ENCODE results near the gene ADGRL3. TPM values are rescaled to one million over a fixed set of nuclear protein-coding genes. Genes with fewer than 3 reads are reported as not detected.

The ADGRL3 gene
- total and polyA plus RNA-seq, 4 donors, result 0.07 to 1.7 (median 0.82) TPM

GRCh38 chr4:61500883-61501282 lies 300.8 kb downstream of the ADGRL3 start:
- Histone ChIP-seq H3K27ac (ENCODE audit: low read depth in 1 of 2, low read length in 2 of 2) (no peak overlapping the region), H3K9ac (ENCODE audit: low read depth in 1 of 2, low read length in 2 of 2) (no peak overlapping the region), H3K4me1 (ENCODE audit: control insufficient read depth in 4 of 4, insufficient read depth in 4 of 4, low read length in 3 of 4) (no peaks in the 10 kb centered on the region), H3K9me3 (ENCODE audit: control insufficient read depth in 4 of 4, low read length in 3 of 4) (no peaks in the 10 kb centered on the region), H3K27me3 (ENCODE audit: control insufficient read depth in 4 of 4, insufficient read depth in 4 of 4, low read length in 3 of 4) (no peaks in the 10 kb centered on the region), H3K36me3 (ENCODE audit: control insufficient read depth in 4 of 4, insufficient read depth in 3 of 4, low read depth in 1 of 4, low read length in 3 of 4) (no peaks in the 10 kb centered on the region), H3K4me3 (ENCODE audit: low read depth in 1 of 3, low read length in 3 of 3) (no peak overlapping the region)
- TF ChIP-seq GABPA (IDR thresholded peaks at IDR 0.05 in 1 of 2, conservative IDR thresholded peaks at IDR 0.05 in 1 of 2) (no peak), NR2F2 (IDR thresholded peaks at IDR 0.05) (no peak), TAF1 (conservative IDR thresholded peaks at IDR 0.05) (no peak), HNF4G (IDR thresholded peaks at IDR 0.05) (no peak), SP1 (IDR thresholded peaks at IDR 0.05) (no peak), ATF3 (IDR thresholded peaks at IDR 0.05) (no peak), EGR1 (IDR thresholded peaks at IDR 0.05; ENCODE audit: low read depth in 2 of 2) (no peak), REST (IDR thresholded peaks at IDR 0.05) (no peak), FOXA1 (IDR thresholded peaks at IDR 0.05) (no peak), JUND (IDR thresholded peaks at IDR 0.05) (no peak), YY1 (IDR thresholded peaks at IDR 0.05) (no peak), RXRA (IDR thresholded peaks at IDR 0.05) (no peak), HNF4A (conservative IDR thresholded peaks at IDR 0.05) (no peak), ZBTB33 (IDR thresholded peaks at IDR 0.05) (no peak)
- TF ChIP-seq, protein P1, sequence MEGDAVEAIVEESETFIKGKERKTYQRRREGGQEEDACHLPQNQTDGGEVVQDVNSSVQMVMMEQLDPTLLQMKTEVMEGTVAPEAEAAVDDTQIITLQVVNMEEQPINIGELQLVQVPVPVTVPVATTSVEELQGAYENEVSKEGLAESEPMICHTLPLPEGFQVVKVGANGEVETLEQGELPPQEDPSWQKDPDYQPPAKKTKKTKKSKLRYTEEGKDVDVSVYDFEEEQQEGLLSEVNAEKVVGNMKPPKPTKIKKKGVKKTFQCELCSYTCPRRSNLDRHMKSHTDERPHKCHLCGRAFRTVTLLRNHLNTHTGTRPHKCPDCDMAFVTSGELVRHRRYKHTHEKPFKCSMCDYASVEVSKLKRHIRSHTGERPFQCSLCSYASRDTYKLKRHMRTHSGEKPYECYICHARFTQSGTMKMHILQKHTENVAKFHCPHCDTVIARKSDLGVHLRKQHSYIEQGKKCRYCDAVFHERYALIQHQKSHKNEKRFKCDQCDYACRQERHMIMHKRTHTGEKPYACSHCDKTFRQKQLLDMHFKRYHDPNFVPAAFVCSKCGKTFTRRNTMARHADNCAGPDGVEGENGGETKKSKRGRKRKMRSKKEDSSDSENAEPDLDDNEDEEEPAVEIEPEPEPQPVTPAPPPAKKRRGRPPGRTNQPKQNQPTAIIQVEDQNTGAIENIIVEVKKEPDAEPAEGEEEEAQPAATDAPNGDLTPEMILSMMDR (IDR thresholded peaks at IDR 0.05; ENCODE audit: low read depth, low read length, missing input control), result no peak
- DNase-seq (ENCODE audit: low spot score), result no peak

DNA sequence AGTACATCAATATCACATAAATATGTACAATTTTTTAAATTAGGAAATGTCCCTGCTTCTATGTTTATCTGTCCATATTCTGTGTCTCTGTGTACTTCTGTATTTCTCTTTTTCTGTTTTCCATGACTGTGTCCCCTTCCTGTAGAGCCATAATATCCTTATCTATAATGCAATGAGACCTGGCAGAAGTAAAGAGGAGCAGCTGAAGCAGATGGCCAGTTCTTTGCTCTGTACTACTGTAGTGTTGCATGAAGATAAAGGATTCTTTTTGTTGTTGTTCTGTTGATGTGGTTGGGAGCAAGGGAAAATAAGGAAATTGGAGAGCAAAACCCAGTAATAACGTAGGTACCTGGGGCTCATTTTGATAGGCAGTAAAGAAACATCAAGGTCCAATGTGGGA lies 301.7 kb downstream of the ADGRL3 start:
- no peak overlapping the region for H3K27ac ChIP-seq (ENCODE audit: low read depth in 1 of 2, low read length in 2 of 2)
- no peaks in the 10 kb centered on the region for H3K4me1 ChIP-seq (ENCODE audit: control insufficient read depth in 4 of 4, insufficient read depth in 4 of 4, low read length in 3 of 4)
- 44% methylated on average over 1 of the region's 1 CpG for WGBS
- H3K9me3 ChIP-seq (ENCODE audit: control insufficient read depth in 4 of 4, low read length in 3 of 4), result no peaks in the 10 kb centered on the region
- H3K27me3 ChIP-seq (ENCODE audit: control insufficient read depth in 4 of 4, insufficient read depth in 4 of 4, low read length in 3 of 4), result no peaks in the 10 kb centered on the region
- DNase-seq (ENCODE audit: low spot score), result no peak
- no peak overlapping the region for H3K9ac ChIP-seq (ENCODE audit: low read depth in 1 of 2, low read length in 2 of 2)
- H3K4me3 ChIP-seq (ENCODE audit: low read depth in 1 of 3, low read length in 3 of 3), result no peak overlapping the region
- H3K36me3 ChIP-seq (ENCODE audit: control insufficient read depth in 4 of 4, insufficient read depth in 3 of 4, low read depth in 1 of 4, low read length in 3 of 4), result no peaks in the 10 kb centered on the region
- no peak for TF ChIP-seq ATF3 (IDR thresholded peaks at IDR 0.05)
- TF ChIP-seq JUND (IDR thresholded peaks at IDR 0.05), result no peak
- no peak for TF ChIP-seq YY1 (IDR thresholded peaks at IDR 0.05)
- TF ChIP-seq REST (IDR thresholded peaks at IDR 0.05), result no peak
- TF ChIP-seq ZBTB33 (IDR thresholded peaks at IDR 0.05), result no peak
- TF ChIP-seq HNF4G (IDR thresholded peaks at IDR 0.05), result no peak
- TF ChIP-seq HNF4A (conservative IDR thresholded peaks at IDR 0.05), result no peak

Measured in liver (tissue), 9 donors.